Measurements from ENCODE around the gene SLC38A9. TPM values are rescaled to one million over a fixed set of nuclear protein-coding genes. Genes with fewer than 3 reads are reported as not detected.

SLC38A9 gene
- total RNA-seq, 2 donors from 2014 or later: 14.8 to 20.8 TPM

DNA sequence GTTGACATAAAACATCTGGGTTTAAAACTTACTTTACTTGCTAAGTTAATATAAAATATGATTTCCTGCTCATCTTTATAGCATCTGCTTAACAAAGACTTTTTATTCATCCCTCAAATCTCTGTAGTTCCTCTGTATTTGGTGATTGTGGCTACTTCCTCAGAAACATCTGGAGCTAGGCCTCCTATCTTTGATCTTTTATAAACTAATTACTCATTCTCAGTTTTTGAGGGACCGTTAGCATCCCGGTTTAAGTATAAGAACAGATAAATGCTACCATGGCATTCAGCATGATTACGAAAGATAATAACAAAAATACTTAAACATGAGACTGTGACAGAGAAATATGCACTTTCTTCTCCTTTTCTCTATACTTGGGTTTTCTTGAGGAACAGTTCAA is 85.3 kb downstream of the SLC38A9 start:
- Histone ChIP-seq H3K4me1 (replicated peaks) (peaks cover 7% of the 10 kb centered on the region), H3K27ac (peak overlapping the region in 1 of 2 donors; percentile 39), H3K4me3 (no peak overlapping the region), H3K9me3 (no peaks in the 10 kb centered on the region), H3K36me3 (no peaks in the 10 kb centered on the region), H3K27me3 (replicated peaks; ENCODE audit: insufficient read depth) (no peaks in the 10 kb centered on the region)
- 44% methylated on average over 3 of the region's 3 CpGs for WGBS
- no peak for DNase-seq (ENCODE audit: low spot score)
- TF ChIP-seq POLR2AphosphoS5 (IDR thresholded peaks at IDR 0.05): no peak
- TF ChIP-seq, protein P1, sequence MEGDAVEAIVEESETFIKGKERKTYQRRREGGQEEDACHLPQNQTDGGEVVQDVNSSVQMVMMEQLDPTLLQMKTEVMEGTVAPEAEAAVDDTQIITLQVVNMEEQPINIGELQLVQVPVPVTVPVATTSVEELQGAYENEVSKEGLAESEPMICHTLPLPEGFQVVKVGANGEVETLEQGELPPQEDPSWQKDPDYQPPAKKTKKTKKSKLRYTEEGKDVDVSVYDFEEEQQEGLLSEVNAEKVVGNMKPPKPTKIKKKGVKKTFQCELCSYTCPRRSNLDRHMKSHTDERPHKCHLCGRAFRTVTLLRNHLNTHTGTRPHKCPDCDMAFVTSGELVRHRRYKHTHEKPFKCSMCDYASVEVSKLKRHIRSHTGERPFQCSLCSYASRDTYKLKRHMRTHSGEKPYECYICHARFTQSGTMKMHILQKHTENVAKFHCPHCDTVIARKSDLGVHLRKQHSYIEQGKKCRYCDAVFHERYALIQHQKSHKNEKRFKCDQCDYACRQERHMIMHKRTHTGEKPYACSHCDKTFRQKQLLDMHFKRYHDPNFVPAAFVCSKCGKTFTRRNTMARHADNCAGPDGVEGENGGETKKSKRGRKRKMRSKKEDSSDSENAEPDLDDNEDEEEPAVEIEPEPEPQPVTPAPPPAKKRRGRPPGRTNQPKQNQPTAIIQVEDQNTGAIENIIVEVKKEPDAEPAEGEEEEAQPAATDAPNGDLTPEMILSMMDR (IDR thresholded peaks at IDR 0.05): no peak
- TF ChIP-seq POLR2A (IDR thresholded peaks at IDR 0.05): no peak
- intact Hi-C loops (cut with DNase I): no loop called here

DNA sequence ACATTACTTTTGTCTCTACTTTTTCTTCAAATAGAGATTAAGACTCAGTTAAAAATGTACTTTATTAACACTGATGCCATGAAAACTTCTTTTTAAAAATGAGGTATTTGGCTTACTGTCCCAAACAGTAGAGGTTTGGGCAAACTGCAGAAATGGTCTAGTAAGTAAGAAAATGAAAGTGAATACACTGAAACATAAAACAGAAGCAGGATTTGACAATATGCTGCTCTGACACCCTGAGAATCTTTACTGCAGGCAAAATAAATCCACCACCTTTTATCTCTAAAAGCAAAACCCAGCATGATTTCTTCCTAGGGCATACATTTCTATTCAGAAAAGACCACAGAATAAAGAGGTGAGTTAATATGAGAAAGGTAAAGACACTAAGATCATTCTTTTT is 86.2 kb downstream of the SLC38A9 start:
- Histone ChIP-seq H3K36me3 (no peaks in the 10 kb centered on the region), H3K27me3 (replicated peaks; ENCODE audit: insufficient read depth) (no peaks in the 10 kb centered on the region), H3K4me3 (no peak overlapping the region), H3K4me1 (replicated peaks) (peaks cover 9% of the 10 kb centered on the region), H3K27ac (peak overlapping the region in 1 of 2 donors; percentile 39), H3K9me3 (no peaks in the 10 kb centered on the region)
- DNase-seq (ENCODE audit: low spot score): no peak
- intact Hi-C loops (cut with DNase I): no loop called here
- no peak for TF ChIP-seq POLR2A (IDR thresholded peaks at IDR 0.05)
- TF ChIP-seq POLR2AphosphoS5 (IDR thresholded peaks at IDR 0.05): no peak
- TF ChIP-seq, protein P1 (IDR thresholded peaks at IDR 0.05): no peak

DNA sequence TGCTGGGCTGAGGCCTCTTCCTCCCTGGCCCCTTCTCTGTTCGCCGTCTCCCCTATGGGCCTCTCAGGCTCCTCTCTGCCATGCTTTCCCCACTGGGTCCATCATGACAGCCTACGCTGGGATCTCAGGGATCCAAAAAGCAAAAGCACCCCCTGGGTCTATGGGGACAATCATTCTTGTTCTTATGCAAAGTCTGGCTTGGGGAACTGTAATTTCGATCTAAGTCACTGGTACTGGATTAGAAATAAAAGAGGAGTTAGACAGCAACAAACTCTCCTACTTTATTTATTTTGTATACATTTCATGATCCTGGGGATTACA is 86.6 kb downstream of the SLC38A9 start:
- Histone ChIP-seq H3K36me3 (no peaks in the 10 kb centered on the region), H3K27ac (peak overlapping the region; percentile 39 to 44), H3K27me3 (replicated peaks; ENCODE audit: insufficient read depth) (no peaks in the 10 kb centered on the region), H3K4me1 (replicated peaks) (peaks cover 12% of the 10 kb centered on the region), H3K4me3 (no peak overlapping the region), H3K9me3 (no peaks in the 10 kb centered on the region)
- DNase-seq (ENCODE audit: low spot score): no peak
- TF ChIP-seq, protein P1 (IDR thresholded peaks at IDR 0.05): no peak
- no peak for TF ChIP-seq POLR2AphosphoS5 (IDR thresholded peaks at IDR 0.05)
- TF ChIP-seq POLR2A (IDR thresholded peaks at IDR 0.05): no peak
- WGBS: 69% methylated on average over 4 of the region's 4 CpGs
- intact Hi-C loops (cut with DNase I): no loop called here

DNA sequence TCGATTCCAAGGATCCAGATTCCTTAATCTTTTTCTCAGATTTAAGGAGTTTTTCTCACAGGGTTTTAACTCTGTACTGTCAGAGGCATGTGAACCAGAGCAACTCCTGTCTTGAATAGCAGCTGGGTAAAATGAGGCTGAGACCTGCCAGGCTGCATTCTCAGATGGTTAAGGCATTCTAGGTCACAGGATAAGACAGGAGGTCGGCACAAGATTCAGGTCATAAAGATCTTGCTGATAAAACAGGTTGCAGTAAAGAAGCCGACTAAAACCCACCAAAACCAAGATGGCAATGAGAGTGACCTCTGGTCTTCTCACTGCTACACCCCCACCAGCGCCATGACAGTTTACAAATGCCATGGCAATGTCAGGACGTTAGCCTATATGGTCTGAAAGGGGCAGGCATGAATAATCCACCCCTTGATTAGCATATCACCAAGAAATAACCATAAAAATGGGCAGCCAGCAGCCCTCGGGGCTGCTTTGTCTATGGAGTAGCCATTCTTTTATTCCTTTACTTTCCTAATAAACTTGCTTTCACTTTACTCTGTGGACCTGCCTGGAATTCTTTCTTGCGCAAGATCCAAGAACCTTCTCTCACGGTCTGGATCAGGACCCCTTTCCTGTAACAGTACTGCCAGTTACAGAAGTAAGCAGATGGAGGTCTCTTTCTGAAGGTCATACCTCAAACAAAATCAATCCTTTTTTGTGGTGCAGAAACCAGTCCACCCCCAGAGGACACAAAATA is 87.1 kb downstream of the SLC38A9 start:
- Histone ChIP-seq H3K9me3 (no peaks in the 10 kb centered on the region), H3K36me3 (no peaks in the 10 kb centered on the region), H3K4me3 (no peak overlapping the region), H3K27ac (peak overlapping the region; percentile 39 to 44), H3K4me1 (replicated peaks) (peaks cover 12% of the 10 kb centered on the region), H3K27me3 (replicated peaks; ENCODE audit: insufficient read depth) (no peaks in the 10 kb centered on the region)
- intact Hi-C loops (cut with DNase I): no loop called here
- WGBS: 47% methylated on average over 8 of the region's 8 CpGs
- no peak for TF ChIP-seq POLR2A (IDR thresholded peaks at IDR 0.05)
- peak; percentile 14 for TF ChIP-seq POLR2AphosphoS5 (IDR thresholded peaks at IDR 0.05)
- no peak for DNase-seq (ENCODE audit: low spot score)

DNA sequence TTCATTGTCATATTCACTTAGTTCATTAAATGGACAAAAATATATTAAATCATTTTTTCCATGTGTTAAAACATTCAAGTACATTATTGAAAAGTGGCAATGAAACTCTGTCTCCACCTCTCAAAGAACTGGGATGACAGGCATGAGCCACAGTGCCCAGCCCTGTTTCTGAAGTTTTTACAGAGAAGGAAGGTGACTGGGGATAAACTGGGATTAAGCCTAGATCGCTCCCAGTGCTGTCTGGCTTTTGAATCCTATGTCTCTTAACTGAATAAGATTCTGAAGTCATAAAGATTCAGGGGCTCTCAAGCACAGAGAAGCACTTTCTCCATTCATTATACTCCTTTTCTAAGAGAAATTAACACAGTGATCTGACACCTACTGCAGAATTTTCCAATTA is 88.3 kb downstream of the SLC38A9 start:
- no peaks in the 10 kb centered on the region for H3K27me3 ChIP-seq (replicated peaks; ENCODE audit: insufficient read depth)
- DNase-seq (ENCODE audit: low spot score): no peak
- H3K4me1 ChIP-seq (replicated peaks): peaks cover 12% of the 10 kb centered on the region
- no peak overlapping the region for H3K4me3 ChIP-seq
- no peak overlapping the region for H3K27ac ChIP-seq
- TF ChIP-seq POLR2AphosphoS5 (IDR thresholded peaks at IDR 0.05): no peak
- TF ChIP-seq, protein P1 (IDR thresholded peaks at IDR 0.05): no peak
- TF ChIP-seq POLR2A (IDR thresholded peaks at IDR 0.05): no peak
- H3K9me3 ChIP-seq: no peaks in the 10 kb centered on the region
- 87% methylated on average over 1 of the region's 1 CpG for WGBS
- H3K36me3 ChIP-seq: no peaks in the 10 kb centered on the region
- intact Hi-C loops (cut with DNase I): no loop called here

Measured in prostate gland (tissue), 2 donors.